Stimulated activated CD4-positive, alpha-beta T cell treated with anti-CD3 and anti-CD28 coated beads, Interleukin-1b, Interleukin-23, amount 100 ng/mL, for 4 hours (primary cell): ENCODE measurements around the gene FIBP.

Experiments
- DNase-seq, 2 donors: peaks; one replicate each; pipeline ENCODE4 v3.0.0-alpha.2; 2020; ENCODE audit warnings: low read depth in 2 of 2

Gene FIBP

DNA sequence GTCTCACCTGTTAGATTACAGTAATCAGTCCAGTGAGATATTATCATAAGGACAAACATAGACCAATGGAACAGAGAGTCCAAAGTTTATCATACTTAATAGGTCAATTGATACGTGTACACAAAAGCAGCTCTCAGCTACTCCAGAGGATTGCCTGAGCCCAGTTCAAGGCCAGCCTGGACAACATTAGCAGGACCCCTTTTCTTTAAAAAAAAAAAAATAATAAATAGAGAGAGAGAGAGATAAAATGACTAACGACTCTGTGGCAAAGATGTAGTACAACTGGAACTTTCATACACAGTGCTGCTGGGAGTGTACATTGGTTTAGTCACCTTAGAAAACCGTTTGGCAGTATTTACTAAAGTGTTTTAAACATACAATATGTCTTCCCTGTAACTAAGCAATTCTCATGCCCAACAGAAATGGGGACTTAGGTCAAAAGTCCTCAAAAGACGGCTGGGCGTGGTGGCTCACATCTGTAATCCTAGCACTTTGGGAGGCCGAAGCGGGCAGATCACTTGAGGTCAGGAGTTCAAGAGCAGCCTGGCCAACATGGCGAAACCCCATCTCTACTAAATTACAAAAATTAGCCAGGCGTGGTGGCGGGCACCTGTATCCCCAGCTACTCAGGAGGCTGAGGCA, 43.9 kb downstream of the FIBP start:
- no peak for DNase-seq

DNA sequence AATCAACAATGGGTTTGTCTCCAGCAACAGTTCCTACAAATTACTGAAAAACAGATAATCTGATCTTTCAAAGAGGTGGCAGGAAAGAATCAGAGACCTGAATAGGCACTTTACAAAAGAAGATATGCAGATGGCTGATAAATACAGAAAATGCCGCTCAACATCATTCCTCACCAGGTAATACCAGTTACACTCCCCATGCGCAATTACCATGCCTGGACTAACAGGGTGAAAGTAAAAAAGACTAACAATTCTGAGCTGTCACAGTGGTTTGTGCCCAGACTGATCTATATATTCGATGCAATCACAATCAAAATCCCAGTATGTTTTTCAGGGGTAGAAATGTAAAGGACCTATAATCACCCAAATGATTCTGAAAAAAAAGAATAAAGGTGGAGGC, 44.5 kb downstream of the FIBP start:
- no peak for DNase-seq

DNA sequence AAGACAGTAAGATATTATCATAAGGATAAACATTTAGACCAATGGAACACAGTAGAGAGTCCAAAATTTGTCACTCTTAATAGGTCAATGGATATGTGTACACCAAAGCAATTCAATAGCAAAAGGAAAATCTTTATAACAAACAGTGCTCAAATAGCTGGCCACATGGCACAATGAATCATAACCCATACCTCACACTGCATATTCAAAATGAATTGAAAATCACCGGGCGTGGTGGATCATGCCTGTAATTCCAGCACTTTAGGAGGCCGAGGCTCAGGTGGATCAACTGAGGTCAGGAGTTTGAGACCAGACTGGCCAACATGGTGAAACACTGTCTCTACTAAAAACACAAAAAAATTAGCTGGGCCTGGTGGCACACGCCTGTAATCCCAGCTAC, 46.1 kb downstream of the FIBP start:
- no peak for DNase-seq

DNA sequence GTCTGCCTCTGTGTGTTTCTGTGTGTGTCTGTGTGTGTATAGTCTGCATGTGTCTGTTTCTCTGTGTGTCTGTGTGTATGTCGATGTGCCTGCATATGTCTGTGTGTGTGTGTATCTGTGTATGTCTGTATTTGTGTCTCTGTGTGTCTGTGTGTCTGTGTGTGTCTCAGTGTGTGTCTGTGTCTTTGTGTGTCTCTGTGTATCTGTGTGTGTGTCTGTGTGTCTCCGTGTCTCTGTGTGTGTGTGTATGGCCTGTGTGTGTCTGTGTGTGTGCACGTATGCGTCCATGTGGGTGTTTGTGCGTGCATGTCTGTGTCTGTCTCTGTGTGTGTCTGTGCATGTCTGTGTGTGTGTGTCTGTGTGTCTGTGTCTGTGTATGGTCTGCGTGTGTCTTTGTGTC, 54.1 kb downstream of the FIBP start:
- no peak for DNase-seq
